DND-41 (cell line): ENCODE measurements around the gene C18orf54.

Source experiments
- EZH2 ChIP-seq: IDR thresholded peaks from 3 replicates; pipeline ENCODE4 v1.6.1; 2012; ENCODE audit warnings: borderline replicate concordance, low read depth, mild to moderate bottlenecking, moderate library complexity, low read length, inconsistent platforms; ENCODE audit not compliant: severe bottlenecking
- TF ChIP-seq, protein P1 (sequence below): IDR thresholded peaks from 2 replicates; pipeline ENCODE4 v1.5.1; 2012; ENCODE audit warnings: borderline replicate concordance, low read length, moderate library complexity, mild to moderate bottlenecking; ENCODE audit not compliant: poor library complexity, severe bottlenecking; ENCODE audit errors: extremely low read depth

DNA sequence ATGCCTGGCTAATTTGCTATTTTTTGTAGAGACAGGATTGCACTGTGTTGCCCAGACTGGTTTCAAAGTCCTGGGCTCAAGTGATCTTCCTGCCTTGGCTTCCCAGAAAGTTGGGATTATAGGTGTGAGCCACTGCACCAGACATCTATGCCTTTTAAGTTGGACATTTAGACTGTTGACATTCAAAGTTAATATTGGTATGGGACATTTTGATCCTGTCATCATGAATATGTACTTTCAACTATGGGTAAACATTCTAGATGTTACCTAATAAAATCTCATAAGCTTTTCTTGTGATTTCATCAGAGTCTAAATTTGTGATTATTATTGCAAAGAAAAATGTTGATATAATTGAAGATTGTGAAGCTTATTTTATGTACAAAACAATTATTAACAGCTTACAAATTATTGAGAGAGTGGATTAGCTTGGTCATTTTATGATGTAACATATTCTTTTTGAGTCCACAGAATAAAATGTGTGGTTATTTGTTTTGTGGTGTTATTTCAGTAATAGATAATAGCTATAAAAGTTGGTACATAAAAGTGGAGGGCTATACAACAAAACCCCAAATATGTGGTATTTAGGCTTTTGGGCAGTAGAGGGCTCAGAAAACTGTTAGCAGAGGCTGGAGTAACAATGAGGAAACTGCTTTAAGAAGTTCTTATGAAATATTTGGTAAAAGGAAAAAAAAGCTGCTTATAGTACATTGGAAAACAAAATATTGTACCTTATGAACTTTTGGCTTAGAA is 41.5 kb upstream of the C18orf54 start:
- TF ChIP-seq, protein P1, sequence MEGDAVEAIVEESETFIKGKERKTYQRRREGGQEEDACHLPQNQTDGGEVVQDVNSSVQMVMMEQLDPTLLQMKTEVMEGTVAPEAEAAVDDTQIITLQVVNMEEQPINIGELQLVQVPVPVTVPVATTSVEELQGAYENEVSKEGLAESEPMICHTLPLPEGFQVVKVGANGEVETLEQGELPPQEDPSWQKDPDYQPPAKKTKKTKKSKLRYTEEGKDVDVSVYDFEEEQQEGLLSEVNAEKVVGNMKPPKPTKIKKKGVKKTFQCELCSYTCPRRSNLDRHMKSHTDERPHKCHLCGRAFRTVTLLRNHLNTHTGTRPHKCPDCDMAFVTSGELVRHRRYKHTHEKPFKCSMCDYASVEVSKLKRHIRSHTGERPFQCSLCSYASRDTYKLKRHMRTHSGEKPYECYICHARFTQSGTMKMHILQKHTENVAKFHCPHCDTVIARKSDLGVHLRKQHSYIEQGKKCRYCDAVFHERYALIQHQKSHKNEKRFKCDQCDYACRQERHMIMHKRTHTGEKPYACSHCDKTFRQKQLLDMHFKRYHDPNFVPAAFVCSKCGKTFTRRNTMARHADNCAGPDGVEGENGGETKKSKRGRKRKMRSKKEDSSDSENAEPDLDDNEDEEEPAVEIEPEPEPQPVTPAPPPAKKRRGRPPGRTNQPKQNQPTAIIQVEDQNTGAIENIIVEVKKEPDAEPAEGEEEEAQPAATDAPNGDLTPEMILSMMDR = no peak
- no peak for TF ChIP-seq EZH2
